Muscle of back (tissue), 11 donors: ENCODE results near the gene AGBL5. TPM values are rescaled to one million over a fixed set of nuclear protein-coding genes. Genes with fewer than 3 reads are reported as not detected.
A peak's percentile ranks its signal among the peaks of the same experiment; 100 is the strongest.
"Not testable (repeated sequence)": the region's sequence is repeated elsewhere in the genome, so short reads cannot be mapped to it uniquely, and the experiment has no call there.

ENCODE experiments used
- DNase-seq, 3 donors: peaks; one replicate each; pipeline versions ENCODE4 v3.0.0 to v3.0.0-alpha.2; 2013
- polyA plus RNA-seq, 10 donors: library from polyadenylated mRNA; unstranded; fragments of 120-200 nt; gene quantifications; one replicate each; pipeline ENCODE4 v1.2.1, GENCODE V29; 2013; ENCODE audit not compliant: insufficient read length in 10 of 10

Gene AGBL5
- polyA plus RNA-seq, 10 donors, result 17.6 to 22.1 (median 19.1) TPM

GRCh38 chr2:27091746-27092695 is 40.6 kb downstream of the AGBL5 start:
- no peak for DNase-seq

- DNase-seq, result no peak
These were observed 41.4 kb downstream of the AGBL5 start for GRCh38 chr2:27092696-27093429.

- DNase-seq, result no peak
These were observed 42.2 kb downstream of the AGBL5 start for GRCh38 chr2:27093430-27094352.

- DNase-seq, result no peak
These were observed 43.0 kb downstream of the AGBL5 start for GRCh38 chr2:27094353-27094984.

- DNase-seq, result no peak
These were observed 43.9 kb downstream of the AGBL5 start for GRCh38 chr2:27095427-27095744.

GRCh38 chr2:27095745-27096651 is 44.5 kb downstream of the AGBL5 start:
- peak in 2 of 3 donors; percentile 67 to 85 for DNase-seq

GRCh38 chr2:27096748-27097297 is 45.4 kb downstream of the AGBL5 start:
- no peak for DNase-seq

- DNase-seq, result no peak
These were observed 45.9 kb downstream of the AGBL5 start for GRCh38 chr2:27097341-27097740.

- DNase-seq, result no peak
These were observed 48.0 kb downstream of the AGBL5 start for GRCh38 chr2:27099334-27099955.

- DNase-seq, result no peak
These were observed 48.6 kb downstream of the AGBL5 start for GRCh38 chr2:27100036-27100435.

- DNase-seq, result no peak
These were observed 50.9 kb downstream of the AGBL5 start for GRCh38 chr2:27102329-27102728.

- no peak for DNase-seq
These were observed 54.5 kb downstream of the AGBL5 start for GRCh38 chr2:27105981-27106380.

GRCh38 chr2:27108221-27108620 is 56.8 kb downstream of the AGBL5 start:
- no peak for DNase-seq

GRCh38 chr2:27109083-27109482 is 57.6 kb downstream of the AGBL5 start:
- no peak for DNase-seq

- DNase-seq, result not testable (repeated sequence)
These were observed 59.3 kb downstream of the AGBL5 start for GRCh38 chr2:27110603-27111352.

- not testable (repeated sequence) for DNase-seq
These were observed 60.1 kb downstream of the AGBL5 start for GRCh38 chr2:27111392-27112078.

- DNase-seq, result no peak
These were observed 64.1 kb downstream of the AGBL5 start for GRCh38 chr2:27115519-27115918.

- DNase-seq, result no peak
These were observed 66.6 kb downstream of the AGBL5 start for GRCh38 chr2:27117995-27118524.
